Gastroesophageal sphincter (tissue), 3 donors: ENCODE data around the gene UPF1.

Experiments used
- EP300 ChIP-seq: sonication (generic); formaldehyde crosslinking; IDR thresholded peaks from one replicate; pipeline ENCODE4 v1.6.1; 2017; ENCODE audit warnings: antibody characterized with exemption, mild to moderate bottlenecking
- POLR2A ChIP-seq, 2 donors: fragments of 450-650 bp; IDR thresholded peaks; one replicate each; pipeline ENCODE4 v1.6.1; 2017; ENCODE audit warnings: antibody characterized with exemption in 2 of 2, mild to moderate bottlenecking in 2 of 2, moderate library complexity in 1 of 2
- TF ChIP-seq, protein P1 (sequence below), 4 experiments: fragments of 200-600 bp in 2 of 4; fragments of 450-650 bp in 2 of 4; sonication (generic) in 1 of 4; IDR thresholded peaks; one replicate each; pipeline ENCODE4 v1.5.1; 2017 to 2019; ENCODE audit warnings: antibody characterized with exemption in 4 of 4, mild to moderate bottlenecking in 2 of 4, moderate library complexity in 2 of 4

- TF ChIP-seq, protein P1, sequence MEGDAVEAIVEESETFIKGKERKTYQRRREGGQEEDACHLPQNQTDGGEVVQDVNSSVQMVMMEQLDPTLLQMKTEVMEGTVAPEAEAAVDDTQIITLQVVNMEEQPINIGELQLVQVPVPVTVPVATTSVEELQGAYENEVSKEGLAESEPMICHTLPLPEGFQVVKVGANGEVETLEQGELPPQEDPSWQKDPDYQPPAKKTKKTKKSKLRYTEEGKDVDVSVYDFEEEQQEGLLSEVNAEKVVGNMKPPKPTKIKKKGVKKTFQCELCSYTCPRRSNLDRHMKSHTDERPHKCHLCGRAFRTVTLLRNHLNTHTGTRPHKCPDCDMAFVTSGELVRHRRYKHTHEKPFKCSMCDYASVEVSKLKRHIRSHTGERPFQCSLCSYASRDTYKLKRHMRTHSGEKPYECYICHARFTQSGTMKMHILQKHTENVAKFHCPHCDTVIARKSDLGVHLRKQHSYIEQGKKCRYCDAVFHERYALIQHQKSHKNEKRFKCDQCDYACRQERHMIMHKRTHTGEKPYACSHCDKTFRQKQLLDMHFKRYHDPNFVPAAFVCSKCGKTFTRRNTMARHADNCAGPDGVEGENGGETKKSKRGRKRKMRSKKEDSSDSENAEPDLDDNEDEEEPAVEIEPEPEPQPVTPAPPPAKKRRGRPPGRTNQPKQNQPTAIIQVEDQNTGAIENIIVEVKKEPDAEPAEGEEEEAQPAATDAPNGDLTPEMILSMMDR (IDR thresholded peaks at IDR 0.05), result no peak
- TF ChIP-seq POLR2A (IDR thresholded peaks at IDR 0.05) (no peak), EP300 (no peak)
Observed at GRCh38 chr19:18830488-18830887, 1.3 kb upstream of the UPF1 start.
